ENCODE data around the gene CPNE4. TPM values are rescaled to one million over a fixed set of nuclear protein-coding genes. Genes with fewer than 3 reads are reported as not detected.

The CPNE4 gene
- total RNA-seq, 1 experiment from 2014 or later = 5.7 TPM

DNA sequence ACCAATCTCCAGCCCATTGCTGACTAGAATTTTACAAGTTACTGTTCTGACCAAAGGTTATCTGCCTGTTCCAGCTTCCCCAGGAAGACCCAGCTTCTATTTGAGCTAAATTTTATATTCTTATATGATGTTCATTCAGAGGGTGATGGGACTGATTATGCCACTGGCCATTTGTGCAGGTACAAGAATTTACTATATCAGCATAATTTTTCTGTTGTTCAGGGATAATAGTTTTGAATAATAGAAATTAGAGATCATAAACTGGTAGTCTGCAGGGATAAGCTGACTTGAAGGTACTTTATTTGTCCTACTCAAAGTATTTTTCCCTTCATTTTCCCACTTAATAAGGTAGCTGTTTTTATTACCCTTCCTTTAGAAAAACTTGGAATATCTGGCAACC is 309.4 kb downstream of the CPNE4 start:
- Histone ChIP-seq H3K27me3 (replicated peaks; ENCODE audit: insufficient read depth, low read depth, low read length, poor library complexity) (no peaks in the 10 kb centered on the region), H3K9me3 (ENCODE audit: low read depth, low read length, poor library complexity, severe bottlenecking) (no peaks in the 10 kb centered on the region), H3K27ac (ENCODE audit: low read depth, low read length, poor library complexity, severe bottlenecking) (no peak overlapping the region), H3K4me1 (ENCODE audit: insufficient read depth, low read length, poor library complexity, severe bottlenecking) (no peaks in the 10 kb centered on the region), H3K4me3 (ENCODE audit: low read depth, low read length, poor library complexity, severe bottlenecking) (no peak overlapping the region), H3K36me3 (ENCODE audit: insufficient read depth, low read length, poor library complexity, severe bottlenecking) (no peaks in the 10 kb centered on the region)
- no TSS peak for BruUV-seq (replicated peaks)
- CTCF ChIA-PET = no interaction called here
- DNase-seq (ENCODE audit: low spot score) = no peak
- intact Hi-C loops (cut with micrococcal nuclease; ENCODE audit: unreplicated experiment) = no loop called here
- POLR2A ChIA-PET (ENCODE audit: low non-redundant PET) = no interaction called here
- TF ChIP-seq, protein P1, sequence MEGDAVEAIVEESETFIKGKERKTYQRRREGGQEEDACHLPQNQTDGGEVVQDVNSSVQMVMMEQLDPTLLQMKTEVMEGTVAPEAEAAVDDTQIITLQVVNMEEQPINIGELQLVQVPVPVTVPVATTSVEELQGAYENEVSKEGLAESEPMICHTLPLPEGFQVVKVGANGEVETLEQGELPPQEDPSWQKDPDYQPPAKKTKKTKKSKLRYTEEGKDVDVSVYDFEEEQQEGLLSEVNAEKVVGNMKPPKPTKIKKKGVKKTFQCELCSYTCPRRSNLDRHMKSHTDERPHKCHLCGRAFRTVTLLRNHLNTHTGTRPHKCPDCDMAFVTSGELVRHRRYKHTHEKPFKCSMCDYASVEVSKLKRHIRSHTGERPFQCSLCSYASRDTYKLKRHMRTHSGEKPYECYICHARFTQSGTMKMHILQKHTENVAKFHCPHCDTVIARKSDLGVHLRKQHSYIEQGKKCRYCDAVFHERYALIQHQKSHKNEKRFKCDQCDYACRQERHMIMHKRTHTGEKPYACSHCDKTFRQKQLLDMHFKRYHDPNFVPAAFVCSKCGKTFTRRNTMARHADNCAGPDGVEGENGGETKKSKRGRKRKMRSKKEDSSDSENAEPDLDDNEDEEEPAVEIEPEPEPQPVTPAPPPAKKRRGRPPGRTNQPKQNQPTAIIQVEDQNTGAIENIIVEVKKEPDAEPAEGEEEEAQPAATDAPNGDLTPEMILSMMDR (conservative IDR thresholded peaks at IDR 0.05; ENCODE audit: low read depth, low read length) = no peak
- no peak for TF ChIP-seq EZH2 (IDR thresholded peaks at IDR 0.05; ENCODE audit: borderline replicate concordance, low read depth, low read length, poor library complexity, severe bottlenecking)

DNA sequence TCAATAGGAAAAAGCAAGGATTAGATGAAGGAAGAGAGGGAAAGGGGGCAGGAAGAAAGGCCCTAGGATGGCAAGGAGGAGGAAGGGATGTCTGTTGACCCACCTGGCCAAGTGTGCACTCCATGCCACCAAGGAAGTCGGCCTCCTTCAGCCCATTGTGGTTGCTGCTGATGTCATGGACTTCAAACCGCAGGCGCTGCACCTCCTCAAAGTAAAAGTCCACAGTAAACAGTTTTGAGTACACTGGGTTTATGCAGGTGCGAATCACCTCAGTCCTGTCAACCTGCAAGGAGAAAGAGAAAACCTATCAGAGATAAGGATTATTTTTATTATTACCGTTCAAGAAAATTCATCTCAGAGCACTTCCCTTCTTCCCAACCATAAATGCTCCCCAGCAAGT is 311.5 kb downstream of the CPNE4 start:
- BruUV-seq (replicated peaks) = no TSS peak
- DNase-seq (ENCODE audit: low spot score) = no peak
- ChIA-PET POLR2A (ENCODE audit: low non-redundant PET) (no interaction called here), CTCF (no interaction called here)
- no peaks in the 10 kb centered on the region for H3K9me3 ChIP-seq (ENCODE audit: low read depth, low read length, poor library complexity, severe bottlenecking)
- no peak overlapping the region for H3K4me3 ChIP-seq (ENCODE audit: low read depth, low read length, poor library complexity, severe bottlenecking)
- no peaks in the 10 kb centered on the region for H3K36me3 ChIP-seq (ENCODE audit: insufficient read depth, low read length, poor library complexity, severe bottlenecking)
- H3K27me3 ChIP-seq (replicated peaks; ENCODE audit: insufficient read depth, low read depth, low read length, poor library complexity) = no peaks in the 10 kb centered on the region
- intact Hi-C loops (cut with micrococcal nuclease; ENCODE audit: unreplicated experiment) = no loop called here
- H3K27ac ChIP-seq (ENCODE audit: low read depth, low read length, poor library complexity, severe bottlenecking) = no peak overlapping the region
- no peaks in the 10 kb centered on the region for H3K4me1 ChIP-seq (ENCODE audit: insufficient read depth, low read length, poor library complexity, severe bottlenecking)
- no peak for TF ChIP-seq EZH2 (IDR thresholded peaks at IDR 0.05; ENCODE audit: borderline replicate concordance, low read depth, low read length, poor library complexity, severe bottlenecking)
- TF ChIP-seq, protein P1 (conservative IDR thresholded peaks at IDR 0.05; ENCODE audit: low read depth, low read length) = no peak

GRCh38 chr3:131717493-131717892 is 317.3 kb downstream of the CPNE4 start:
- Histone ChIP-seq H3K9me3 (ENCODE audit: low read depth, low read length, poor library complexity, severe bottlenecking) (no peaks in the 10 kb centered on the region), H3K27ac (ENCODE audit: low read depth, low read length, poor library complexity, severe bottlenecking) (no peak overlapping the region), H3K4me1 (ENCODE audit: insufficient read depth, low read length, poor library complexity, severe bottlenecking) (no peaks in the 10 kb centered on the region), H3K4me3 (ENCODE audit: low read depth, low read length, poor library complexity, severe bottlenecking) (no peak overlapping the region), H3K27me3 (replicated peaks; ENCODE audit: insufficient read depth, low read depth, low read length, poor library complexity) (no peaks in the 10 kb centered on the region), H3K36me3 (ENCODE audit: insufficient read depth, low read length, poor library complexity, severe bottlenecking) (no peaks in the 10 kb centered on the region)
- no TSS peak for BruUV-seq (replicated peaks)
- TF ChIP-seq, protein P1 (conservative IDR thresholded peaks at IDR 0.05; ENCODE audit: low read depth, low read length) = no peak
- no peak for TF ChIP-seq EZH2 (IDR thresholded peaks at IDR 0.05; ENCODE audit: borderline replicate concordance, low read depth, low read length, poor library complexity, severe bottlenecking)
- CTCF ChIA-PET = no interaction called here
- no peak for DNase-seq (ENCODE audit: low spot score)
- intact Hi-C loops (cut with micrococcal nuclease; ENCODE audit: unreplicated experiment) = no loop called here
- POLR2A ChIA-PET (ENCODE audit: low non-redundant PET) = no interaction called here

Measured in A673 (cell line).